AG04450 (cell line): Measurements from ENCODE around the gene PLA2G4E. TPM values are rescaled to one million over a fixed set of nuclear protein-coding genes. Genes with fewer than 3 reads are reported as not detected.

ENCODE experiments used
- CTCF ChIA-PET: fragments of 300-600, 350-600 bp; formaldehyde crosslinking; extraction: SDS; loops from one replicate; lab custom pipeline; 2022; ENCODE audit warnings: antibody characterized with exemption, inconsistent platforms; lab: Charles Lee
- POLR2A ChIA-PET: fragments of 350-600 bp; formaldehyde crosslinking; extraction: SDS; loops from one replicate; lab custom pipeline; 2021; ENCODE audit warnings: antibody characterized with exemption, inconsistent platforms; lab: Yijun Ruan, JAX
- DNase-seq: peaks from one replicate; pipeline ENCODE4 v3.0.0-alpha.2; 2011; ENCODE audit warnings: low read depth, low spot score
- H3K27ac ChIP-seq: one replicate; pipeline ENCODE4 v1.5.1; 2012; ENCODE audit warnings: low read depth, low read length, control low read depth
- H3K27me3 ChIP-seq: one replicate; pipeline ENCODE4 v1.6.0; 2012; ENCODE audit warnings: low read length; ENCODE audit not compliant: control insufficient read depth, insufficient read depth
- H3K4me3 ChIP-seq: 2 replicates; pipeline ENCODE4 v1.5.1; 2011; ENCODE audit warnings: mild to moderate bottlenecking, low read depth, low read length, control low read depth
- H3K9me3 ChIP-seq: 2 replicates; pipeline ENCODE4 v1.5.1; 2012; ENCODE audit warnings: low read length; ENCODE audit not compliant: control insufficient read depth, insufficient read depth
- CTCF ChIP-seq: IDR thresholded peaks from 2 replicates; pipeline ENCODE4 v1.5.1; 2011; ENCODE audit warnings: low read depth, low read length, control low read depth, inconsistent platforms
- polyA plus RNA-seq: library from polyadenylated mRNA; depleted of rRNA; stranded (reverse); fragments of >200 nt; gene quantifications from 2 replicates; pipeline ENCODE4 v1.2.3, GENCODE V29; 2011

Gene PLA2G4E
- polyA plus RNA-seq, 1 experiment = not detected

GRCh38 chr15:41966414-41966812 is 54.4 kb downstream of the PLA2G4E start:
- DNase-seq = no peak
- POLR2A ChIA-PET = interaction anchor here (1.0 kb wide), 1 partner anchor 17 kb away, joined by 3 read pairs; no protein-coding TSS in a partner anchor
- Histone ChIP-seq H3K4me3 (no peak overlapping the region), H3K9me3 (no peaks in the 10 kb centered on the region), H3K27me3 (no peaks in the 10 kb centered on the region), H3K27ac (no peak overlapping the region)
- CTCF ChIA-PET = interaction anchor here (1.0 to 1.3 kb wide), 2 partner anchors 17 to 62 kb away, joined by 3 read pairs; no protein-coding TSS in a partner anchor
- TF ChIP-seq CTCF = no peak

- H3K27ac ChIP-seq = no peak overlapping the region
- ChIA-PET POLR2A (interaction anchor here (1.0 kb wide), 1 partner anchor 16 kb away, joined by 3 read pairs; no protein-coding TSS in a partner anchor), CTCF (interaction anchor here (0.7 to 1.3 kb wide), 2 partner anchors 61 to 528 kb away, joined by 3 read pairs; no protein-coding TSS in a partner anchor)
- H3K27me3 ChIP-seq = no peaks in the 10 kb centered on the region
- no peak for DNase-seq
- no peak for TF ChIP-seq CTCF
- no peaks in the 10 kb centered on the region for H3K9me3 ChIP-seq
- H3K4me3 ChIP-seq = no peak overlapping the region
Observed at GRCh38 chr15:41965441-41966413, 55.1 kb downstream of the PLA2G4E start.

- ChIA-PET POLR2A (no interaction called here), CTCF (no interaction called here)
- TF ChIP-seq CTCF = no peak
- Histone ChIP-seq H3K27ac (no peak overlapping the region), H3K9me3 (no peaks in the 10 kb centered on the region), H3K27me3 (no peaks in the 10 kb centered on the region), H3K4me3 (no peak overlapping the region)
- DNase-seq = no peak
Observed at GRCh38 chr15:41961595-41962202, 59.1 kb downstream of the PLA2G4E start.

GRCh38 chr15:41961001-41961518 is 59.8 kb downstream of the PLA2G4E start:
- Histone ChIP-seq H3K9me3 (no peaks in the 10 kb centered on the region), H3K27ac (no peak overlapping the region), H3K27me3 (no peaks in the 10 kb centered on the region), H3K4me3 (no peak overlapping the region)
- CTCF ChIA-PET = no interaction called here
- DNase-seq = no peak
- POLR2A ChIA-PET = no interaction called here
- no peak for TF ChIP-seq CTCF
